K562 (cell line): ENCODE results near the gene SNX27. TPM values are rescaled to one million over a fixed set of nuclear protein-coding genes. Genes with fewer than 3 reads are reported as not detected.

ENCODE experiments used
- ATAC-seq: fragments of 200-7000 bp; cut with Tn5 transposase; 3 replicates; pipeline ENCODE4 v1.9.1; 2020; ENCODE audit warnings: moderate library complexity
- BruUV-seq: library from RNA; stranded (reverse); fragments of 400-500 nt; replicated peaks from 2 replicates; lab custom pipeline; 2021; lab: Mats Ljungman, UMichigan
- CTCF ChIA-PET: fragments of 300-600 bp; formaldehyde crosslinking; extraction: SDS; loops from one replicate; lab custom pipeline; 2021; ENCODE audit warnings: low intra/inter-chr PET ratio; lab: Yijun Ruan, JAX
- POLR2A ChIA-PET: fragments of 300-600, 350-650 bp; sonication (Branson Sonifier 250); formaldehyde crosslinking; extraction: SDS; loops from one replicate; lab custom pipeline; 2021; ENCODE audit warnings: antibody characterized with exemption, inconsistent platforms; lab: Yijun Ruan, JAX
- DNase-seq, 4 experiments: peaks; one replicate each; pipeline versions ENCODE4 v3.0.0 to v3.0.0-alpha.2; 2011 to 2018; ENCODE audit warnings: low spot score in 3 of 4, mixed read lengths in 3 of 4; ENCODE audit errors: extremely low read depth in 1 of 4
- FAIRE-seq: peaks from 2 replicates; lab custom pipeline; 2011; peaks lifted over from hg19 to GRCh38; lab: Jason Lieb, UNC
- H2AFZ ChIP-seq: 2 replicates; pipeline ENCODE4 v1.6.0; 2011; ENCODE audit warnings: low read depth, low read length, control low read depth, inconsistent platforms
- H3K27ac ChIP-seq: fragments of 200-600 bp; 3 replicates; pipeline ENCODE4 v1.8.0; 2011; ENCODE audit warnings: low read depth, mild to moderate bottlenecking, control low read depth, inconsistent platforms, low read length, moderate library complexity, mixed read lengths; ENCODE audit errors: extremely low read depth
- H3K27me3 ChIP-seq, 2 experiments: fragments of 300-600 bp in 1 of 2; 2 replicates in 1 of 2; 3 replicates in 1 of 2; pipeline versions ENCODE4 v1.6.0 to v1.8.0; 2011; ENCODE audit warnings: inconsistent platforms in 2 of 2, low read length in 2 of 2, mild to moderate bottlenecking in 1 of 2, mixed read lengths in 1 of 2, moderate library complexity in 1 of 2; ENCODE audit not compliant: control insufficient read depth in 2 of 2, insufficient read depth in 2 of 2
- H3K36me3 ChIP-seq: fragments of 300-600 bp; 3 replicates; pipeline ENCODE4 v1.8.0; 2011; ENCODE audit warnings: mild to moderate bottlenecking, low read length, inconsistent platforms; ENCODE audit not compliant: control insufficient read depth, insufficient read depth
- H3K4me1 ChIP-seq, 2 experiments: fragments of 200-600 bp in 1 of 2; replicated peaks in 1 of 2; 2 replicates in 1 of 2; 3 replicates in 1 of 2; pipeline versions ENCODE4 v1.5.1 to v1.8.0; 2011; ENCODE audit warnings: inconsistent platforms in 2 of 2, low read length in 2 of 2, mild to moderate bottlenecking in 1 of 2, mixed read lengths in 1 of 2, moderate library complexity in 1 of 2; ENCODE audit not compliant: control insufficient read depth in 2 of 2, insufficient read depth in 2 of 2
- H3K4me2 ChIP-seq: 2 replicates; pipeline ENCODE4 v1.6.1; 2011; ENCODE audit warnings: low read length, control low read depth, inconsistent platforms, mixed read lengths; ENCODE audit not compliant: insufficient read depth
- H3K4me3 ChIP-seq: fragments of 200-600 bp; sonication (generic), shearing (Covaris generic); 2 replicates; pipeline ENCODE4 v1.5.1; 2016; ENCODE audit warnings: control low read depth, inconsistent platforms
- H3K79me2 ChIP-seq: fragments of 200-600 bp; 3 replicates; pipeline ENCODE4 v1.8.0; 2011; ENCODE audit warnings: low read length, inconsistent platforms; ENCODE audit not compliant: control insufficient read depth, insufficient read depth
- H3K9ac ChIP-seq, 2 experiments: 2 replicates each; pipeline versions ENCODE4 v1.6.0 to v1.6.1; 2011; ENCODE audit warnings: low read depth in 2 of 2, low read length in 2 of 2, control low read depth in 1 of 2, inconsistent platforms in 1 of 2, mild to moderate bottlenecking in 1 of 2, mixed read lengths in 1 of 2; ENCODE audit not compliant: insufficient read depth in 1 of 2
- H3K9me1 ChIP-seq: one replicate; pipeline ENCODE4 v1.6.0; 2011; ENCODE audit warnings: inconsistent platforms, mild to moderate bottlenecking, low read length, moderate library complexity; ENCODE audit not compliant: control insufficient read depth, insufficient read depth
- H3K9me3 ChIP-seq: replicated peaks from 2 replicates; pipeline ENCODE4 v1.5.1; 2011; ENCODE audit warnings: low read depth, low read length, inconsistent platforms; ENCODE audit not compliant: control insufficient read depth, insufficient read depth
- H4K20me1 ChIP-seq: replicated peaks from 2 replicates; pipeline ENCODE4 v1.6.1; 2011; ENCODE audit warnings: low read length, inconsistent platforms, mixed read lengths; ENCODE audit not compliant: control insufficient read depth, insufficient read depth
- CSDE1 ChIP-seq, 2 experiments: fragments of 450-650 bp; IDR thresholded peaks; 2 replicates each; pipeline ENCODE4 v1.6.1; 2016; ENCODE audit warnings: mild to moderate bottlenecking in 1 of 2
- CTBP1 ChIP-seq: fragments of 450-650 bp; IDR thresholded peaks from 2 replicates; pipeline ENCODE4 v1.6.1; 2016; ENCODE audit warnings: borderline replicate concordance
- FOXA1 ChIP-seq: fragments of 450-650 bp; IDR thresholded peaks from 2 replicates; pipeline ENCODE4 v1.6.1; 2016; ENCODE audit warnings: mild to moderate bottlenecking, borderline replicate concordance
- GABPA ChIP-seq: fragments of 200-800 bp; sonication (Bioruptor generic); conservative IDR thresholded peaks from 2 replicates; pipeline ENCODE4 v1.6.1; 2016; ENCODE audit warnings: low read depth, missing genetic modification characterization, missing compliant biosample characterization
- GATAD2B ChIP-seq: fragments of 450-650 bp; IDR thresholded peaks from 2 replicates; pipeline ENCODE4 v1.6.1; 2017; ENCODE audit warnings: mild to moderate bottlenecking, borderline replicate concordance
- HOXB6 ChIP-seq: fragments of 250-450 bp; sonication (Bioruptor Pico); IDR thresholded peaks from 2 replicates; pipeline ENCODE4 v1.5.1; 2022; ENCODE audit warnings: mild to moderate bottlenecking, borderline replicate concordance
- MCM3 ChIP-seq: fragments of 450-650 bp; IDR thresholded peaks from 2 replicates; pipeline ENCODE4 v1.6.1; 2016
- MYBL2 ChIP-seq, 2 experiments: fragments of 450-650 bp in 1 of 2; sonication (generic) in 1 of 2; formaldehyde crosslinking in 1 of 2; IDR thresholded peaks; 2 replicates each; pipeline versions ENCODE4 v1.6.1 to v1.8.1; 2017 to 2022; ENCODE audit warnings: borderline replicate concordance in 1 of 2, inconsistent platforms in 1 of 2, low read depth in 1 of 2, mild to moderate bottlenecking in 1 of 2, missing genetic modification reagents in 1 of 2, moderate library complexity in 1 of 2
- RBM39 ChIP-seq: fragments of 200-400 bp; formaldehyde crosslinking; optimal IDR thresholded peaks from 2 replicates; pipeline ENCODE3; 2018; ENCODE audit warnings: low read depth, low read length
- SIRT6 ChIP-seq: IDR thresholded peaks from one replicate; pipeline ENCODE4 v1.6.1; 2012; ENCODE audit warnings: low read depth, mild to moderate bottlenecking, control low read depth, inconsistent platforms, low read length, moderate library complexity
- VEZF1 ChIP-seq: fragments of 200-800 bp; sonication (Bioruptor generic); IDR thresholded peaks from 2 replicates; pipeline ENCODE4 v1.6.1; 2017; ENCODE audit warnings: missing genetic modification characterization, missing compliant biosample characterization
- ZBTB34 ChIP-seq: fragments of 250-450 bp; sonication (Bioruptor Pico); IDR thresholded peaks from 2 replicates; pipeline ENCODE4 v1.8.0; 2021; ENCODE audit warnings: mild to moderate bottlenecking, moderate library complexity
- ZFP36 ChIP-seq: fragments of 150-350 bp; IDR thresholded peaks from 2 replicates; pipeline ENCODE4 v1.6.1; 2018; ENCODE audit warnings: low read length, low read depth; ENCODE audit not compliant: partially characterized antibody
- ZKSCAN3 ChIP-seq: fragments of 250-450 bp; sonication (Bioruptor Pico); IDR thresholded peaks from 2 replicates; pipeline ENCODE4 v1.4.0; 2020
- ZMIZ1 ChIP-seq, 2 experiments: fragments of 150-350 bp in 1 of 2; IDR thresholded peaks; 2 replicates each; pipeline ENCODE4 v1.6.1; 2012 to 2016; ENCODE audit warnings: low read depth in 2 of 2, low read length in 2 of 2, mild to moderate bottlenecking in 1 of 2, moderate library complexity in 1 of 2
- ZNF445 ChIP-seq: fragments of 250-450 bp; sonication (Bioruptor Pico); IDR thresholded peaks from 2 replicates; pipeline ENCODE4 v1.4.0; 2020; ENCODE audit warnings: low read depth, mild to moderate bottlenecking, moderate library complexity
- ZNF76 ChIP-seq: fragments of 250-450 bp; sonication (Bioruptor Pico); IDR thresholded peaks from 2 replicates; pipeline ENCODE4 v1.4.0; 2020; ENCODE audit warnings: mild to moderate bottlenecking, moderate library complexity, borderline replicate concordance
- ZNF764 ChIP-seq: fragments of 250-450 bp; sonication (Bioruptor Pico); IDR thresholded peaks from 2 replicates; pipeline ENCODE4 v1.4.0; 2020; ENCODE audit warnings: low read depth, mild to moderate bottlenecking, moderate library complexity
- WGBS: fragments of 100-300 bp; shearing (Covaris generic); methylation state at CpG from one replicate; pipeline ENCODE4 v1.1.6; 2016; ENCODE audit warnings: low coverage, mixed read lengths; ENCODE audit not compliant: insufficient coverage; ENCODE audit errors: missing lambda C conversion rate; 5-methylcytosine and 5-hydroxymethylcytosine counted together
- in situ Hi-C: fragments of 300-500 bp; cut with MboI; formaldehyde crosslinking; loops from 4 replicates; pipeline ENCODE4 v1.15.0; 2018; ENCODE audit warnings: inconsistent platforms, mixed read lengths
- intact Hi-C: fragments of 100-400 bp; cut with micrococcal nuclease; formaldehyde crosslinking; loops from 2 replicates; pipeline ENCODE4 v1.14.2; 2022
- polyA plus RNA-seq, 8 experiments: library from polyadenylated mRNA; depleted of rRNA in 4 of 8; stranded (reverse) in 5 of 8; unstranded in 3 of 8; fragments of >200 nt; fragmentation: Nextera tagmentation in 2 of 8; fragmentation: Illumina TruSeq in 1 of 8; extraction: Ambion mirVana in 2 of 8; extraction: Trizol in 1 of 8; gene quantifications; 2 replicates each; pipeline versions ENCODE4 v1.2.1 to v1.2.3, GENCODE V29; 2011 to 2014; ENCODE audit warnings: inconsistent platforms in 1 of 8, missing spikeins in 1 of 8
- total RNA-seq, 7 experiments: library from RNA; depleted of rRNA in 6 of 7; stranded (reverse); fragments of >200 nt in 6 of 7; fragmentation: Illumina TruSeq in 2 of 7; extraction: Trizol in 2 of 7; gene quantifications; 2 replicates each; pipeline versions ENCODE4 v1.2.1 to v1.2.3, GENCODE V29; 2011 to 2021; ENCODE audit warnings: low replicate concordance in 1 of 7

The SNX27 gene
- total and polyA plus RNA-seq, 9 of the 15 experiments (the other 6 are each of a cell fraction or from before 2014, with no cell fraction given): 4.5 to 18.7 (median 10.1) TPM

GRCh38 chr1:151578941-151579340 lies 32.9 kb upstream of the SNX27 start:
- in situ Hi-C loops: no loop called here

More at GRCh38 chr1:151578941-151579340, 32.9 kb upstream of the SNX27 start:
- FAIRE-seq (no peak), ATAC-seq (no peak)
- intact Hi-C loops: loop anchor here (5.0 kb wide), 1 partner anchor 37 kb away; the partner anchor contains the start of gene TUFT1
- CTCF ChIA-PET: no interaction called here
- no peak overlapping the region for H2AFZ ChIP-seq
- TF ChIP-seq ZKSCAN3 (CRISPR knock-in tag) (no peak), MYBL2 (IDR thresholded peaks at IDR 0.05; ENCODE audit: low read depth) (no peak), MYBL2 (CRISPR knock-in tag; IDR thresholded peaks at IDR 0.05; ENCODE audit: borderline replicate concordance) (no peak), GABPA (tag) (no peak), VEZF1 (CRISPR knock-in tag) (no peak), ZMIZ1 (IDR thresholded peaks at IDR 0.05; ENCODE audit: low read depth in 2 of 2, low read length in 2 of 2) (no peak), SIRT6 (no peak), ZNF445 (CRISPR knock-in tag) (no peak), ZBTB34 (CRISPR knock-in tag) (no peak), CSDE1 (IDR thresholded peaks at IDR 0.05) (no peak), RBM39 (no peak), HOXB6 (CRISPR knock-in tag) (no peak), GATAD2B (no peak), ZNF76 (no peak), ZNF764 (CRISPR knock-in tag) (no peak), CTBP1 (no peak), ZFP36 (no peak), MCM3 (no peak), FOXA1 (no peak)
- TF ChIP-seq, all 486 proteins: peak for 0
- Histone ChIP-seq H3K79me2 (no peaks in the 10 kb centered on the region), H3K4me2 (no peak overlapping the region), H3K9ac (no peak overlapping the region), H4K20me1 (no peaks in the 10 kb centered on the region), H3K4me1 (peaks cover 11 to 30% of the 10 kb centered on the region in 2 experiments; a peak in 4 of 5 replicates), H3K9me1 (no peaks in the 10 kb centered on the region), H3K27me3 (no peaks in the 10 kb centered on the region), H3K9me3 (no peaks in the 10 kb centered on the region), H3K36me3 (no peaks in the 10 kb centered on the region; the same call in 2 of the 3 replicates), H3K27ac (no peak overlapping the region), H3K4me3 (no peak overlapping the region)
- BruUV-seq: no TSS peak
- POLR2A ChIA-PET: interaction anchor here (0.6 to 1.6 kb wide), 6 partner anchors 10 to 253 kb away, joined by 3 to 7 read pairs (median 3); partner anchors contain the start of gene RORC
- 38% methylated on average over 1 of the region's 1 CpG for WGBS
- no peak for DNase-seq
